Ovary (tissue), 9 donors: ENCODE measurements around the gene MKLN1. TPM values are rescaled to one million over a fixed set of nuclear protein-coding genes. Genes with fewer than 3 reads are reported as not detected.
"Not testable (repeated sequence)": the region's sequence is repeated elsewhere in the genome, so short reads cannot be mapped to it uniquely, and the experiment has no call there.

Source experiments
- DNase-seq, 5 donors: peaks; one replicate each; pipeline ENCODE4 v3.0.0-alpha.2; 2019 to 2020
- H3K27ac ChIP-seq, 2 donors: fragments of 200-600 bp; one replicate each; pipeline versions ENCODE4 v1.5.1 to v1.8.0; 2019 to 2022
- H3K27me3 ChIP-seq: fragments of 200-600 bp; one replicate; pipeline ENCODE4 v1.8.0; 2022
- H3K36me3 ChIP-seq: fragments of 200-600 bp; sonication (generic); one replicate; pipeline ENCODE4 v1.5.1; 2019
- H3K4me1 ChIP-seq: one replicate; pipeline ENCODE4 v1.8.1; 2013; ENCODE audit warnings: mild to moderate bottlenecking, moderate library complexity; ENCODE audit not compliant: insufficient read depth
- H3K4me3 ChIP-seq: fragments of 200-600 bp; sonication (generic); one replicate; pipeline ENCODE4 v1.5.1; 2017
- H3K9me3 ChIP-seq, 2 donors: fragments of 200-600 bp in 1 of 2; sonication (generic) in 1 of 2; one replicate each; pipeline versions ENCODE4 v1.5.1 to v1.8.1; 2013 to 2019; ENCODE audit warnings: mild to moderate bottlenecking in 1 of 2, moderate library complexity in 1 of 2
- CTCF ChIP-seq, 3 donors: fragments of 450-650 bp in 2 of 3; fragments of 200-600 bp in 1 of 3; IDR thresholded peaks; one replicate each; pipeline versions ENCODE4 v1.5.1 to v1.8.0; 2016 to 2022; ENCODE audit warnings: antibody characterized with exemption in 3 of 3, mild to moderate bottlenecking in 1 of 3
- EP300 ChIP-seq: sonication (generic); formaldehyde crosslinking; IDR thresholded peaks from one replicate; pipeline ENCODE4 v1.6.1; 2017; ENCODE audit warnings: antibody characterized with exemption
- POLR2A ChIP-seq: fragments of 450-650 bp; IDR thresholded peaks from one replicate; pipeline ENCODE4 v1.6.1; 2017; ENCODE audit warnings: antibody characterized with exemption, mild to moderate bottlenecking, moderate library complexity
- WGBS, 3 donors: extraction: QIAGEN DNeasy Blood & Tissue Kit in 1 of 3; methylation state at CpG; one replicate each; pipeline versions ENCODE4 v1.1.5 to v1.1.7; 2013 to 2017; 5-methylcytosine and 5-hydroxymethylcytosine counted together
- intact Hi-C, 4 donors: fragments of 100-400 bp; cut with DNase I; formaldehyde crosslinking; loops; one replicate each; pipeline versions ENCODE4 v1.11.0 to v1.15.1; 2022 to 2023
- polyA plus RNA-seq, 2 donors: library from polyadenylated mRNA; stranded (reverse); fragments of 200-250 nt in 1 of 2; fragments of 350-450 nt in 1 of 2; fragmentation: Illumina TruSeq in 1 of 2; extraction: RNeasy Lipid Tissue Mini Kit (QIAGEN cat#74804) in 1 of 2; gene quantifications; one replicate each; pipeline ENCODE4 v1.2.3, GENCODE V29; 2013 to 2014
- total RNA-seq, 7 donors: library from RNA; depleted of rRNA in 2 of 7; stranded (reverse); fragments of >200 nt in 2 of 7; fragmentation: NEBNext Ultra II Directional in 3 of 7; extraction: Animal tissue kit (Norgen Biotek cat#: 25700) in 3 of 7; gene quantifications; one replicate each; pipeline versions ENCODE4 v1.1.0 to v1.2.4, GENCODE V29; 2016 to 2023
- donor health status: DM: no; HTN: no; CAD: no; lungs with moderate emphysema.
- donor health status: DM: no; HTN: no; CAD: no.
- donor health status: Bipolar disorder and iron deficiency.
- donor health status: DM: yes; HTN: yes; CAD: no.
- donor health status: DM: no; HTN: no; CAD: no.
- donor health status: DM: yes; HTN: yes; CAD: no.

MKLN1 gene
- total and polyA plus RNA-seq, 9 donors = 12.7 to 87.1 (median 53.8) TPM

GRCh38 chr7:131329176-131329570 lies 1.5 kb downstream of the MKLN1 start:
- peak overlapping the region; percentile 97 for H3K4me3 ChIP-seq
- H3K9me3 ChIP-seq = no peaks in the 10 kb centered on the region
- no peaks in the 10 kb centered on the region for H3K27me3 ChIP-seq
- no peak for DNase-seq
- H3K27ac ChIP-seq = no peak overlapping the region
- TF ChIP-seq EP300 (no peak), CTCF (IDR thresholded peaks at IDR 0.05) (no peak), POLR2A (no peak)
- intact Hi-C loops = loop anchor here in 2 of 4 donors (5.0 kb wide), 1 partner anchor 222 kb away; no protein-coding TSS in a partner anchor
- no peaks in the 10 kb centered on the region for H3K36me3 ChIP-seq
- WGBS, 3 donors = 50 to 59% (median 51%) methylated on average over 1 of the region's 1 CpG
- peaks cover 8% of the 10 kb centered on the region for H3K4me1 ChIP-seq

- Histone ChIP-seq H3K4me1 (peaks cover 8% of the 10 kb centered on the region), H3K27ac (no peak overlapping the region), H3K9me3 (no peaks in the 10 kb centered on the region), H3K4me3 (peak overlapping the region; percentile 97), H3K36me3 (no peaks in the 10 kb centered on the region), H3K27me3 (no peaks in the 10 kb centered on the region)
- 55 to 61% (median 57%) methylated on average over 4 of the region's 4 CpGs for WGBS, 3 donors
- intact Hi-C loops = no loop called here
- no peak for TF ChIP-seq POLR2A
- TF ChIP-seq CTCF (IDR thresholded peaks at IDR 0.05) = no peak
- TF ChIP-seq EP300 = no peak
- DNase-seq = no peak
Observed at GRCh38 chr7:131330299-131330698, 2.6 kb downstream of the MKLN1 start.

GRCh38 chr7:131331806-131332205 lies 4.1 kb downstream of the MKLN1 start:
- TF ChIP-seq POLR2A (no peak), EP300 (no peak), CTCF (IDR thresholded peaks at IDR 0.05) (no peak)
- no peak for DNase-seq
- no peaks in the 10 kb centered on the region for H3K36me3 ChIP-seq
- H3K4me1 ChIP-seq = peaks cover 6% of the 10 kb centered on the region
- H3K27me3 ChIP-seq = no peaks in the 10 kb centered on the region
- no peak overlapping the region for H3K4me3 ChIP-seq
- H3K9me3 ChIP-seq = no peaks in the 10 kb centered on the region
- intact Hi-C loops = no loop called here
- 72 to 80% (median 80%) methylated on average over 1 of the region's 1 CpG for WGBS, 3 donors
- H3K27ac ChIP-seq = no peak overlapping the region

GRCh38 chr7:131332729-131333128 lies 5.1 kb downstream of the MKLN1 start:
- H3K36me3 ChIP-seq, DNase-seq, H3K4me1 ChIP-seq, H3K27ac ChIP-seq, intact Hi-C loops, H3K27me3 ChIP-seq, H3K9me3 ChIP-seq, H3K4me3 ChIP-seq: not testable (repeated sequence)
- WGBS, 3 donors = 94 to 97% (median 96%) methylated on average over 6 of the region's 6 CpGs

GRCh38 chr7:131335639-131336381 lies 8.1 kb downstream of the MKLN1 start:
- H3K4me1 ChIP-seq = no peaks in the 10 kb centered on the region
- no peaks in the 10 kb centered on the region for H3K36me3 ChIP-seq
- intact Hi-C loops = no loop called here
- no peak overlapping the region for H3K4me3 ChIP-seq
- DNase-seq = no peak
- WGBS, 3 donors = 61 to 75% (median 65%) methylated on average over 2 of the region's 2 CpGs
- TF ChIP-seq CTCF (IDR thresholded peaks at IDR 0.05) (no peak), EP300 (no peak), POLR2A (no peak)
- no peaks in the 10 kb centered on the region for H3K9me3 ChIP-seq
- no peak overlapping the region for H3K27ac ChIP-seq
- no peaks in the 10 kb centered on the region for H3K27me3 ChIP-seq
